Parathyroid adenoma (tissue), 2 donors: ENCODE measurements around the gene STXBP4.

Experiments
- H2AFZ ChIP-seq: fragments of 300-600 bp; sonication (generic); one replicate; pipeline ENCODE4 v1.7.0; 2017; ENCODE audit warnings: antibody characterized with exemption, mild to moderate bottlenecking
- H3K27ac ChIP-seq: fragments of 300-600 bp; sonication (generic); one replicate; pipeline ENCODE4 v1.7.0; 2017
- H3K27me3 ChIP-seq: fragments of 300-600 bp; sonication (generic); one replicate; pipeline ENCODE4 v1.7.0; 2017; ENCODE audit warnings: low read length; ENCODE audit not compliant: control insufficient read depth, insufficient read depth
- H3K36me3 ChIP-seq: fragments of 300-600 bp; sonication (generic); one replicate; pipeline ENCODE4 v1.7.0; 2017; ENCODE audit warnings: low read length; ENCODE audit not compliant: control insufficient read depth, insufficient read depth
- H3K4me1 ChIP-seq: fragments of 300-600 bp; sonication (generic); one replicate; pipeline ENCODE4 v1.7.0; 2017; ENCODE audit warnings: control low read depth
- H3K4me2 ChIP-seq: fragments of 300-600 bp; sonication (generic); one replicate; pipeline ENCODE4 v1.7.0; 2017; ENCODE audit warnings: low read length
- H3K4me3 ChIP-seq: fragments of 300-600 bp; sonication (generic); one replicate; pipeline ENCODE4 v1.7.0; 2017; ENCODE audit warnings: low read depth, low read length
- H3K79me2 ChIP-seq: fragments of 300-600 bp; sonication (generic); one replicate; pipeline ENCODE4 v1.7.0; 2017; ENCODE audit warnings: control low read depth
- H3K9ac ChIP-seq: fragments of 300-600 bp; sonication (generic); one replicate; pipeline ENCODE4 v1.7.0; 2017; ENCODE audit warnings: mild to moderate bottlenecking
- H3K9me3 ChIP-seq: fragments of 300-600 bp; sonication (generic); one replicate; pipeline ENCODE4 v1.7.0; 2017; ENCODE audit warnings: low read length; ENCODE audit not compliant: control insufficient read depth
- CTCF ChIP-seq: fragments of 300-600 bp; sonication (generic); IDR thresholded peaks from one replicate; pipeline ENCODE4 v1.7.0; 2017; ENCODE audit warnings: antibody characterized with exemption, mild to moderate bottlenecking
- donor health status: primary hyperparathyroidism.

Gene STXBP4

GRCh38 chr17:55005520-55005919, 37.0 kb downstream of the STXBP4 start:
- Histone ChIP-seq H3K27me3 (no peaks in the 10 kb centered on the region), H3K4me1 (no peaks in the 10 kb centered on the region), H3K27ac (no peak overlapping the region), H3K36me3 (no peaks in the 10 kb centered on the region), H3K4me3 (no peak overlapping the region), H3K79me2 (no peaks in the 10 kb centered on the region), H2AFZ (no peak overlapping the region), H3K9me3 (no peaks in the 10 kb centered on the region), H3K9ac (no peak overlapping the region), H3K4me2 (no peak overlapping the region)
- TF ChIP-seq CTCF: peak; percentile 12

- no peaks in the 10 kb centered on the region for H3K79me2 ChIP-seq
- no peaks in the 10 kb centered on the region for H3K27me3 ChIP-seq
- H3K4me2 ChIP-seq: no peak overlapping the region
- H3K9ac ChIP-seq: no peak overlapping the region
- H3K9me3 ChIP-seq: no peaks in the 10 kb centered on the region
- no peaks in the 10 kb centered on the region for H3K4me1 ChIP-seq
- TF ChIP-seq CTCF: no peak
- no peak overlapping the region for H3K27ac ChIP-seq
- no peak overlapping the region for H2AFZ ChIP-seq
- H3K36me3 ChIP-seq: no peaks in the 10 kb centered on the region
- no peak overlapping the region for H3K4me3 ChIP-seq
Measured at GRCh38 chr17:55023626-55024025, 55.1 kb downstream of the STXBP4 start.

GRCh38 chr17:55037828-55038227, 69.3 kb downstream of the STXBP4 start:
- no peak overlapping the region for H3K4me2 ChIP-seq
- no peak overlapping the region for H2AFZ ChIP-seq
- H3K9me3 ChIP-seq: no peaks in the 10 kb centered on the region
- H3K4me3 ChIP-seq: no peak overlapping the region
- no peak for TF ChIP-seq CTCF
- no peak overlapping the region for H3K9ac ChIP-seq
- no peaks in the 10 kb centered on the region for H3K79me2 ChIP-seq
- no peak overlapping the region for H3K27ac ChIP-seq
- no peaks in the 10 kb centered on the region for H3K4me1 ChIP-seq
- H3K27me3 ChIP-seq: no peaks in the 10 kb centered on the region
- H3K36me3 ChIP-seq: no peaks in the 10 kb centered on the region

- Histone ChIP-seq H3K27ac (no peak overlapping the region), H3K9me3 (no peaks in the 10 kb centered on the region), H3K9ac (no peak overlapping the region), H3K4me2 (no peak overlapping the region), H3K27me3 (no peaks in the 10 kb centered on the region), H3K4me1 (no peaks in the 10 kb centered on the region), H3K79me2 (no peaks in the 10 kb centered on the region), H3K36me3 (no peaks in the 10 kb centered on the region), H2AFZ (no peak overlapping the region), H3K4me3 (no peak overlapping the region)
- no peak for TF ChIP-seq CTCF
Measured at GRCh38 chr17:55038291-55038690, 69.7 kb downstream of the STXBP4 start.

- no peaks in the 10 kb centered on the region for H3K9me3 ChIP-seq
- no peak for TF ChIP-seq CTCF
- no peak overlapping the region for H3K9ac ChIP-seq
Measured at GRCh38 chr17:55040611-55041010, 72.0 kb downstream of the STXBP4 start.

More at GRCh38 chr17:55040611-55041010, 72.0 kb downstream of the STXBP4 start:
- H3K36me3 ChIP-seq: no peaks in the 10 kb centered on the region
- no peaks in the 10 kb centered on the region for H3K79me2 ChIP-seq
- no peaks in the 10 kb centered on the region for H3K27me3 ChIP-seq
- H2AFZ ChIP-seq: no peak overlapping the region
- H3K4me3 ChIP-seq: no peak overlapping the region
- H3K27ac ChIP-seq: no peak overlapping the region
- no peaks in the 10 kb centered on the region for H3K4me1 ChIP-seq
- H3K4me2 ChIP-seq: no peak overlapping the region
